ENCODE data around the gene ZNF724.

DNA sequence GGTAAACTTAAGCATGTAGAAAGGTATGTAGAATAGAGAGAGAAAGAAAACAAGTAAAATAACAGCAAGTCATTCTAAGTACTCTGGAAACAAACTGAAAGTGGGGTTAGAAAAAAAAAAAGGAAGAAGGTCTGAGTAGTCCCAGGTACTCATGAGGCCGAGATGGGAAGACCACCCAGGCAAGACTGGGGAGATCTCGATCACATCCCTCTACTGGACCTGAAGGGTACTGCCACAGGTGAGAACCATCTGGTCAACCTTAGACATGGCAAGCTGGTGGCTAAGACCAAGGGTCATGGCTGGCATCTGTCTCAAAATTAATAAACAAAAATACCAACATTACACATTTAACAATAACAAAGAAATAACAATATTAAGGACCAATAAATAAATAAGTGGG, 36.3 kb upstream of the ZNF724 start:
- no peak for TF ChIP-seq POLR2A (IDR thresholded peaks at IDR 0.05)
- TF ChIP-seq, protein P1, sequence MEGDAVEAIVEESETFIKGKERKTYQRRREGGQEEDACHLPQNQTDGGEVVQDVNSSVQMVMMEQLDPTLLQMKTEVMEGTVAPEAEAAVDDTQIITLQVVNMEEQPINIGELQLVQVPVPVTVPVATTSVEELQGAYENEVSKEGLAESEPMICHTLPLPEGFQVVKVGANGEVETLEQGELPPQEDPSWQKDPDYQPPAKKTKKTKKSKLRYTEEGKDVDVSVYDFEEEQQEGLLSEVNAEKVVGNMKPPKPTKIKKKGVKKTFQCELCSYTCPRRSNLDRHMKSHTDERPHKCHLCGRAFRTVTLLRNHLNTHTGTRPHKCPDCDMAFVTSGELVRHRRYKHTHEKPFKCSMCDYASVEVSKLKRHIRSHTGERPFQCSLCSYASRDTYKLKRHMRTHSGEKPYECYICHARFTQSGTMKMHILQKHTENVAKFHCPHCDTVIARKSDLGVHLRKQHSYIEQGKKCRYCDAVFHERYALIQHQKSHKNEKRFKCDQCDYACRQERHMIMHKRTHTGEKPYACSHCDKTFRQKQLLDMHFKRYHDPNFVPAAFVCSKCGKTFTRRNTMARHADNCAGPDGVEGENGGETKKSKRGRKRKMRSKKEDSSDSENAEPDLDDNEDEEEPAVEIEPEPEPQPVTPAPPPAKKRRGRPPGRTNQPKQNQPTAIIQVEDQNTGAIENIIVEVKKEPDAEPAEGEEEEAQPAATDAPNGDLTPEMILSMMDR (IDR thresholded peaks at IDR 0.05): no peak

All from lower leg skin (tissue), 3 donors.